Measurements from ENCODE around the gene ATP1A4.

Gene ATP1A4

GRCh38 chr1:160130486-160130885 is 20.9 kb upstream of the ATP1A4 start:
- TF ChIP-seq POLR2AphosphoS5 (IDR thresholded peaks at IDR 0.05; ENCODE audit: low read depth, low read length), result no peak
- TF ChIP-seq SIN3A (IDR thresholded peaks at IDR 0.05; ENCODE audit: borderline replicate concordance, insufficient read depth, low read length), result no peak
- TF ChIP-seq TAF1 (IDR thresholded peaks at IDR 0.05; ENCODE audit: borderline replicate concordance, insufficient read depth, low read length), result no peak
- no peak for TF ChIP-seq REST (IDR thresholded peaks at IDR 0.05; ENCODE audit: insufficient read depth in 1 of 2, low read depth in 2 of 2, low read length in 2 of 2)
- TF ChIP-seq FOXP2 (optimal IDR thresholded peaks at IDR 0.05; ENCODE audit: borderline replicate concordance, extremely low read depth, extremely low read length, insufficient read depth), result no peak

GRCh38 chr1:160130939-160131338 is 20.5 kb upstream of the ATP1A4 start:
- TF ChIP-seq FOXP2 (optimal IDR thresholded peaks at IDR 0.05; ENCODE audit: borderline replicate concordance, extremely low read depth, extremely low read length, insufficient read depth) (no peak), TAF1 (IDR thresholded peaks at IDR 0.05; ENCODE audit: borderline replicate concordance, insufficient read depth, low read length) (no peak), REST (IDR thresholded peaks at IDR 0.05; ENCODE audit: insufficient read depth in 1 of 2, low read depth in 2 of 2, low read length in 2 of 2) (no peak), POLR2AphosphoS5 (IDR thresholded peaks at IDR 0.05; ENCODE audit: low read depth, low read length) (no peak), SIN3A (IDR thresholded peaks at IDR 0.05; ENCODE audit: borderline replicate concordance, insufficient read depth, low read length) (no peak)

GRCh38 chr1:160131803-160132565 is 19.4 kb upstream of the ATP1A4 start:
- TF ChIP-seq REST (IDR thresholded peaks at IDR 0.05; ENCODE audit: insufficient read depth in 1 of 2, low read depth in 2 of 2, low read length in 2 of 2) (no peak), FOXP2 (optimal IDR thresholded peaks at IDR 0.05; ENCODE audit: borderline replicate concordance, extremely low read depth, extremely low read length, insufficient read depth) (no peak), POLR2AphosphoS5 (IDR thresholded peaks at IDR 0.05; ENCODE audit: low read depth, low read length) (no peak), TAF1 (IDR thresholded peaks at IDR 0.05; ENCODE audit: borderline replicate concordance, insufficient read depth, low read length) (no peak), SIN3A (IDR thresholded peaks at IDR 0.05; ENCODE audit: borderline replicate concordance, insufficient read depth, low read length) (no peak)

GRCh38 chr1:160133990-160134770 is 17.2 kb upstream of the ATP1A4 start:
- no peak for TF ChIP-seq REST (IDR thresholded peaks at IDR 0.05; ENCODE audit: insufficient read depth in 1 of 2, low read depth in 2 of 2, low read length in 2 of 2)
- TF ChIP-seq TAF1 (IDR thresholded peaks at IDR 0.05; ENCODE audit: borderline replicate concordance, insufficient read depth, low read length), result no peak
- TF ChIP-seq FOXP2 (optimal IDR thresholded peaks at IDR 0.05; ENCODE audit: borderline replicate concordance, extremely low read depth, extremely low read length, insufficient read depth), result no peak
- no peak for TF ChIP-seq SIN3A (IDR thresholded peaks at IDR 0.05; ENCODE audit: borderline replicate concordance, insufficient read depth, low read length)
- no peak for TF ChIP-seq POLR2AphosphoS5 (IDR thresholded peaks at IDR 0.05; ENCODE audit: low read depth, low read length)
